Activated CD4-positive, CD25-positive, alpha-beta regulatory T cell treated with anti-CD3 and anti-CD28 coated beads, Interleukin-2, amount 50 U/mL, for 72 hours (primary cell): ENCODE data around the gene SPOCK2.

Experiments
- DNase-seq: peaks from one replicate; pipeline ENCODE4 v3.0.0; 2021

The SPOCK2 gene

DNA sequence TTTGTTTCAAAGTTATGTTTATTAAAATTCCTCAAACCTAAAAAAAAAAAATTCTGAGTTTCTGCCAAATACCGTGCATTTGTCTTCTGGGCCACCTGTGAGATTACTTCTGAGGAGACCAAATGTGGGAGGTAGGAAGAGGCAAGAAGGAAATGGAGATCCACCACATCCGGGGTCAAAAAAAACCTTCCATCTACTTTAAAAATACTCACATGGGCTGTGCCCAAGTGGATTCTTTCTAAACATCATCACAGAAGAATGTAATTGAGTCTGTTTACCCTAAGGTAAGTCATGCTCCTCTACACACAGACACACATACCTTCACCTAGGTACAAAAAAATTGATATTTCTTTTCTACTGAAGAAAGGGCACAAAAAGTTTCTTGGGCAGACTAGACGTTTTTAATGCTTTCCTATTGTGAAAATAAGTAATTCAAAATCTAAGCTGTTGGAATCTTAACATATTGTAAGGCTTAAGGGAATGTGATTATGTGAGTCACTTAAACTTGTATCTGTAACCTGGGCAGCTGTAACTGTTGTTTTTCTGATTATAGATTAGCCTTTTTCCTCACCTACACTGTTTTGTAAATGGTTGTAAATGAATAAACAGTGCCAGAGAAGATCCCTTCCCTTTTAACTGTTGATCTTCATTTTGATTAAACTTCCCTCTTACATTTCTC is 19.1 kb upstream of the SPOCK2 start:
- DNase-seq = no peak

- no peak for DNase-seq
These were observed 18.5 kb upstream of the SPOCK2 start for GRCh38 chr10:72106896-72107295.

DNA sequence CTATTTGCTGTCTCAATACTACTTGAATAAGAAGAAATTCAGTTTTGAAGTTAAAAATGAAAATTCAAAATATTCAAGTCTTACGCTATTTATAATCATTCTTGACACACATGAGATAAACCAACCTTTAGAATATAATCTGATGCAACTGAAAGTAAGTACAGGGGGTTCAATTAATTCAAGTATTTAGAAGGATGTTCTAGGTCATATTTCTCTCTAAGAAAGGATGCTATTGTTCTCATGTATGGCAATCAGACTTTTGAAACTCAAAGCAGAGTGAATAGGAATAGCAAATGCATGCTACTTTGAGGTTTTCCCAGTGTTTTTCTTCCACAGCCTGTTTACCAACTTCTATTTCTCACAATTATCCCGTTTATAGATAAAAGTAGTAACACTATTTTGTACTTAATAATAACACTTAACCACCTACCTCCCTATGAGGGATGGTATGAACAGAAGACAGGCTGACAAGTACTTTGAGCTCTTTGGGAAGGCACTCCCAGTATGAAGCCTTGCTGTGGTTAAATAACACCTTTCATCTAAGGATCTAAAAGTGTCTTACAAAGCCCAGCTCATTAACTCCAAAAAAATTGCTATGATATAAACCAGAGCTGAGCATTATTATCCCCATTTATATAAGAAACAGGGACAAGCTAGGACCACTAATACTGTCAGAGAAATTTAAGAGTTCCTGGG is 18.0 kb upstream of the SPOCK2 start:
- DNase-seq = no peak

- DNase-seq = no peak
These were observed 17.4 kb upstream of the SPOCK2 start for GRCh38 chr10:72105710-72106109.

DNA sequence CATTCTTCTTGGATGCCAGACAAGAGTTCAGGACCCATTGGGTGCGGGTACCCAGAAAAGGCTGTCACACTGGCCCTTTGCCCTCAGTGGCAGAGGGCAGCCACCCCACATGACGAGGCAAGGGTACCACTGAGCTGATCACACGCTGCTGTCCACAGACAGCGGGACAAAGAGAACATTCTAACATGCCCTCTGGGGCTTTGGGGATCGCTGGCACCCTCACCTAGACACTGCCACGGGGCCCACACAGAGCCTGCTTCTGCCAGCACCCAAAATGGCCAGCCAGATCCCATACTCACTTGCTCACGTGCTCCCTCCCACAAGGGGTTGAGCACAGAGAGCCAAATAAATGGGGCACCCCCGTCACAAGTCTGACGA is 16.7 kb upstream of the SPOCK2 start:
- DNase-seq = no peak

- no peak for DNase-seq
These were observed 16.2 kb upstream of the SPOCK2 start for GRCh38 chr10:72104472-72105097.

- DNase-seq = no peak
These were observed 11.2 kb upstream of the SPOCK2 start for GRCh38 chr10:72099600-72099921.

DNA sequence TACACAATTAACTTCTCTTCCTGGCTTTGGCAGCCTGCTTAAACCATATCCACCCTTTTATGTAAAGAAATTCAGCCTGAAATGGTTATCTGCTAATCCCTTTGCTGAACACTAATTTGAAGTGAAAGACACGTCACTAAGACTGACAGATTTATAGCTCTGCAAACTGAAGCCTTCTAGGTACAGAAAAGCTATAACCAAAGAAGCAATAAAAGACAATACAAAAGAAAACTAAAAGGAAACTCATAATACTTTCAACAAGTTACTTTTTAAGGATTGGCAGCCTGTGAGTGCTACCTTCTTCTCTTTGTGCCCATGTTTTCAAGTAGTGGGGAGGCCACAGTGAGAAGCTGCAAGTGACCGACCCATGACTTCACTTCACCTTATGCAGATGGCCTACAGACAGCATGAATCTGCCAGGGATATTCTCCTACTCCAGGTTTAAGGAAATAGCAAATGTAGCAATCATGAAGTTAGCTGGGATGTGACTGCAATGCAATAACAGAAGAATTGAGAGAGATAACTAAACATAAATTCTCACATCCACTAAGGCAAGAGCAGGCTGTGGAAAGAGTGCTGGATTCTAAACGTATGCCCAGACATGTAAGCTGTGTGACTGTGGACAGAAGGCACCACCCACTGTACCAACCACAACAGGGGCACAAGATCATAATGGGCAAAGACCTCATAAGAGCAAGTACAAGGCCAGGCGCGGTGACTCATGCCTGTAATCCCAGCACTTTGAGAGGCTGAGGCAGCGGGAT is 10.7 kb upstream of the SPOCK2 start:
- no peak for DNase-seq

DNA sequence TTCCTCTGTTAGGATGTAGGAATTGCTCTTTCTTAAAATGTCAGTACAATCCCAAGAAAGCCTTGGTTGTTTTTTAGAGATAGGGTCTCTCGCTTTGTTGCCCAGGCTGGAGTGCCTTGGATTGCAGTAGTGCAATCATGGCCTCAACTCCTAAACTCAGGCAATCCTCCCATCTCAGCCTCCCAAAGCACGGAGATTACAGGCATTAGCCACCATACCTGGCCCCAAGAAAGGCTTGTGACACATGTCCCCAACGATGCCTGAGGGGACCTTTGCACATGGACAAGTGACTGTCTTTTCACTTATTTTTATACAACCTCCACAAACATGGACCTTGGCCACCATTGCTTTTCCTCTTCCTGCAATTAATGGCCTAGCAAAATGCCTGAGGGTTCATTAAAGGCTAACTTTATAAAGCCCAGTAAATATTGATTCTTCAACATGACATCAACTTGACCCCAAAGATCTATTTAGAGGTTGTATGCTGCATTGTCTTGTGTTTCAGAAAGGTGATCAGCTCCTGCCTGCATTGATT is 10.0 kb upstream of the SPOCK2 start:
- no peak for DNase-seq

DNA sequence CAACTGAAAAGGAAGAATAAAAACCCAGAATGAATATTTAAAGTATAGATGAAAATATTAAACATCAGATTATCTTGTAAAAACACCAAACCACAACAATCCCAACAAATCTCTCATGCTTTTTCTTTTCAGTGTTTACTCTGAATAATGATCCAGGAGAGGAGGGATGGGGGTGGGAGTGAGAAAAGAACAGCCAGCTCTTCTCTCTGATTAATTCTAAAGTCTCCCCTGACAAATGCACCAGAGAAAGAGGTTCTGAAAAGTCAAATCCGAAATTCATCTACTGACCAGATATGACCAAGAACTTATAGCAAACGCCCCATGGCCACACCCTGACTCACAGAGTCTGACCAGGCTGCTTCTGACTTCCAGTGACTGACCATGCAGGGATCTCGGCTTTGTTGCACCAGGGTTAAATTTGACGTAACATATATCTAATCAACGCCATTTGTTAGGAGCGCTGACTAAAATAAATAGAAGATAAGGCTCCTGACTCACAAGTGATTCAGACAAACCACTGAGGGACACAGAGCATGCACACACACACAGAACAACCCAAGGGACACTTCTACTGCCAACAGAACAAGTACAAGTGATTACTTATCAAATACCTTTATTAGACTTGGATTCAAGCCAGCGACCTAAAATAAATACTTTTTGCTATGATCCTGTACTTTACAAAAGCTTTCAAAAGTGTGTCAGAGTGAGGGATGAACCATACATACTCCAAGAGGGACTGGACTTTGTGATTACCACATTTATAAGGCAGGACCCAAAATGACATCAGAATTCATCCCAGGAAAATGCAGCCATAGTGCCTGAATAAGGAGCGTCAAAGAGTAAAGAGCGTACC is 9.3 kb upstream of the SPOCK2 start:
- no peak for DNase-seq

GRCh38 chr10:72096115-72097000 is 8.0 kb upstream of the SPOCK2 start:
- DNase-seq = no peak

DNA sequence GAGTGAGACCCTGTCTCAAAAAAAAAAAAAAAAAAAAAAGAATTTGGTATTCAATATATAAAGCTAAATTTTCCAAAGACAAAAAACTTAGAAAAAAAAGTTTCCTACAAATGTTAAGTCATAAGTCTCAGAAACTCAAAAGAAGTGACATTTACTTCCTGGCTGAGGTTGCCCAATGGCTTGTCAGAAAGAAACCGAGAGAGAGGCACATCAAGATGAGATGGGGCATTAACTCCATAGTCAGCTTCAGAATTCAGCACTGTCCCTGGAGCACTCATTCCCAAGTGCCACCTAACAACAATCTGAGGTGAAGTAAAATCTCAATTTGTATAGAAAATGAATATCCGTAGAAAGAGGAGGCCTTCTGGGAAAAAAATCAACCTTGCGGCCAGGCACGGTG is 6.8 kb upstream of the SPOCK2 start:
- no peak for DNase-seq

GRCh38 chr10:72094574-72094973 is 6.2 kb upstream of the SPOCK2 start:
- no peak for DNase-seq

DNA sequence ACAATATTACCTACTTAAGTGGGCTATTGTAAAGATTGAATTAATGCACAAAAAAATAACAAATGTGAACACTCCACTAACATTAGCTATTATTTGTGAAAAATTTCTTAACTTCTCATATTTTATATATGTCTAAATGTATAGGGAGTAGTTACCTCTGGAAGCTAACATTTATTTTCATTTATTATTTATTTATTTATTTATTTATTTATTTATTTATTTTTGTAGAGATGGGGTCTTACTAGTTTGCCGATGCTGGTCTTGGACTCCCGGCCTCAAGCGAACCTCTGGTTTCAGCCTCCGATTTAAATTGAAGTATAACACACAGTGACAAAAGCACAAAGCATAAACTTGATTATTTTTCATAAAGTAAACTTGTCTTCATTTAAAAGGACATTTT is 5.1 kb upstream of the SPOCK2 start:
- DNase-seq = no peak

GRCh38 chr10:72092987-72093386 is 4.6 kb upstream of the SPOCK2 start:
- no peak for DNase-seq

DNA sequence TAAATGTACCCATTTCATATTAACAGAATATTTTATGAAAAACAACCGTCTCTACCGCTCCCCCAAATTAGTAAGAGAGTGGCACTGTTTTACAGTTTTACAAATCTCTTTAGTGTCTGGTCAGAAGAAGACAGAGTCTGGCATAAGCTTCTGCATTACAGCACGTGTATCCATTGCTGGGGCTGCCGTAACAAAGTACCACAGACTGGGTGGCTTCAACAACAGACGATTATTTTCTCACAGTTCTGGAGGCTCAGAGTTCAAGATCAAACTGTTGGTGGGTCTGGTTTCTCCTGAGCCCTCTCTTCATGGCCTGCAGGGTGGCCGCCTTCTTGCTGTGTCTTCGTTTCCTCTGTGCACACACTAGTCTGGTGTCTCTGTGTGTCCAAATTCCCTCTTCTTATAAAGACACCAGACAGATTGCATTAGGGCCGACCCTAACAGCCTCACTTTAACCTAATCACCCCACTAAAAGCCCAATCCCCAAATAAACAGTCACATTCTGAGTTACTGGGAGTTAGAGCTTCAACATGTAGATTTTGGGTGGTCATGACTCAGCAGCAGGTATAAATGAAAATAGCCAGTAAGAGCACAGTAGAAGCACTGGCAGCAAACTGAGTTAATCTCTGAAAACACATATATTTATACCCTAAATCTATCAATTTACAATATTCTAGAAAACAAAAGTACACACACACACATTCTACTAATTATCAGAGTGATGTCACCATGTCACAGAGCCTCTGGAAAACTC is 4.0 kb upstream of the SPOCK2 start:
- no peak for DNase-seq

- DNase-seq = no peak
These were observed 2.0 kb upstream of the SPOCK2 start for GRCh38 chr10:72090326-72090725.

DNA sequence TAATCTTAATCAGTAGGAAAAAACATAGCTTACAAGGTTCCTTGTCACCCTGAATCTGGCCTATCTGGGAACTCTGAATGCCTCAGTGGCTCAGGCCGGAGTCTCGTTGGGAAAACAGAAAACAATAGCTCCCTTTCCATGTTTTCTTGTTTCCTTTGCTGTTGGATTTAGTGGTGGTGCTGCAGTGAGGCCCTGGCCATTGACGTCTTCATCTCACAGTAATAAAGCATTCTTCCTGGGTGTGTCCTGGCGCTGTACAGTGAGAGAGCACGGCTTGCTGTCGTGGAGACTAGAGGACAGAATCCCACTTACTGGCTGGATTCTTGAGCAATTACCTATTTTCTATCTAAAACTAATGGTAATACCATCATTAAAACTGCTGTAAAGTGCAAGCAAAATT is 1.3 kb upstream of the SPOCK2 start:
- no peak for DNase-seq

GRCh38 chr10:72088889-72089575 is 681 bp upstream of the SPOCK2 start:
- DNase-seq = peak; percentile 65

DNA sequence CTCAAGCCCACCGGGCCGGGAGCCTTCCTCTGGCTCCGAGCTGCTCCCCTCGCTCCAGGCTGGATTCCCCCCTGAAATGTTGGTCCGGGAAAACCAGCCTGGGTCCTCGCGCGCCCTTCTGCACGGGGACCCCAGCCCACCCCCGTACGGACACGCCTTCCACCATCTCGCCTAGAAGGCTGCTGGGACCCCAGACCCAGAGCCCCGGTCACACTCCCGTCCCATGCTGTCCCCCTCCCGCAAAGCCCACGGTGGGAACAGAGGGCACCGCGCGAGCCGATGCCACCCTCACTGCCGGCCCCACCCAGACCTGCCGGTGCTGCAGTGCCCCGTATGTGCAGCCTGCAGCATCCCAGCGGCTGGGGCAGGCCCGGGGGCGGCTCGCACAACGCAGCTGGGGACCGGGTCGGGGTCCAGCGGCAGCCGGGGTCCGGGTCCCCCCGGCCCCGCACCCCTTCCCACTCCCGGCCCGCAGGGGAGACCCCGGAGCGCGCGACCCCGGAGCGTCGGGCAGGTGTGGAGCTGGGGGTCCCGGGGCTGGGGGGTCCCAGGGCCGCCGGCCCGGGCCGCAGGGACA is 871 bp downstream of the SPOCK2 start:
- peak; percentile 55 for DNase-seq
